OCI-LY3 (cell line): Measurements from ENCODE around the gene PES1.
"Not testable (repeated sequence)": the region's sequence is repeated elsewhere in the genome, so short reads cannot be mapped to it uniquely, and the experiment has no call there.

Source experiments
- H2AFZ ChIP-seq: fragments of 200-600, 300-600 bp; shearing (Covaris generic); 2 replicates; pipeline ENCODE4 v1.6.0; 2014; ENCODE audit warnings: antibody characterized with exemption, low read depth, low read length
- H3K27ac ChIP-seq: fragments of 200-600, 300-600 bp; sonication (generic); 2 replicates; pipeline ENCODE4 v1.5.1; 2014; ENCODE audit warnings: mild to moderate bottlenecking, low read length, moderate library complexity, mixed read lengths
- H3K27me3 ChIP-seq: fragments of 200-600, 300-600 bp; sonication (generic); 2 replicates; pipeline ENCODE4 v1.6.1; 2014; ENCODE audit warnings: low read depth, low read length, mixed read lengths
- H3K36me3 ChIP-seq: fragments of 200-600, 300-600 bp; sonication (generic); replicated peaks from 2 replicates; pipeline ENCODE3; 2014; ENCODE audit warnings: low read depth, low read length, mixed read lengths
- H3K4me1 ChIP-seq: fragments of 300-600, 200-600 bp; sonication (generic); 2 replicates; pipeline ENCODE4 v1.6.1; 2014; ENCODE audit warnings: low read length, mixed read lengths
- H3K4me2 ChIP-seq: fragments of 200-600, 300-600 bp; sonication (generic); 2 replicates; pipeline ENCODE4 v1.6.1; 2014; ENCODE audit warnings: low read length, mixed read lengths
- H3K4me3 ChIP-seq: fragments of 300-600, 200-600 bp; sonication (generic); 2 replicates; pipeline ENCODE4 v1.5.1; 2014; ENCODE audit warnings: antibody characterized with exemption, mild to moderate bottlenecking, low read length, moderate library complexity
- H3K79me2 ChIP-seq: fragments of 300-600, 200-600 bp; shearing (Covaris generic); 2 replicates; pipeline ENCODE4 v1.6.1; 2014; ENCODE audit warnings: mild to moderate bottlenecking, low read length, mixed read lengths
- H3K9ac ChIP-seq: fragments of 300-600, 200-600 bp; shearing (Covaris generic); 2 replicates; pipeline ENCODE4 v1.6.0; 2014; ENCODE audit warnings: mild to moderate bottlenecking, low read length, moderate library complexity
- H3K9me3 ChIP-seq: fragments of 200-600, 300-600 bp; shearing (Covaris generic); 2 replicates; pipeline ENCODE4 v1.6.1; 2014; ENCODE audit warnings: low read length, mixed read lengths; ENCODE audit not compliant: insufficient read depth
- H4K20me1 ChIP-seq: fragments of 200-600, 300-600 bp; sonication (generic); 2 replicates; pipeline ENCODE4 v1.6.1; 2016; ENCODE audit warnings: low read length, mixed read lengths; ENCODE audit not compliant: insufficient read depth
- EZH2phosphoT487 ChIP-seq: fragments of 200-600 bp; shearing (Covaris generic); IDR thresholded peaks from 2 replicates; pipeline ENCODE4 v1.6.1; 2018; ENCODE audit warnings: antibody characterized with exemption, mixed run types, low read depth
- TF ChIP-seq, protein P1 (sequence below): fragments of 200-600, 300-600 bp; sonication (generic); IDR thresholded peaks from 2 replicates; pipeline ENCODE4 v1.5.1; 2014; ENCODE audit warnings: antibody characterized with exemption, low read length, low read depth

The PES1 gene

DNA sequence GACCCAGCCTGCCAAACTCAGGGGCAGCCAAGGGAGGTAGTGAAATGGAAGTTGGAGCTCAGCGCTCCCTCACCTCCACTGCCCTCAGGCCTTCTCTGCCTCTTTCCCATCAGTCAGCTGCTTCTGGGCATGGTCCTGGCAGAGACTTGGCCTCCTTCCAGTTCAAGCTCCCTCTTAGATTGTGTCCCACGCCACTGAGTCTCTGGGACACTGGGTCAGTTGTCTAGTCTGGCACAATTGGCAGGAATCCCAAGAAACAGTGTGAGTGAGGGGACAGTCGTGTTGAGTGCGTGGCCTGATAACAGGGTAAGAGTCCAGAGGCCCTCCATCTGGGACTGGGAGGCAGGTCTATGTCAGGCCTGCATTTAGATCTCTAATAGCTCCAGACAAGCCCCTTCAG, 36.8 kb upstream of the PES1 start:
- no peak overlapping the region for H3K9ac ChIP-seq
- no peaks in the 10 kb centered on the region for H3K79me2 ChIP-seq
- peaks cover 4% of the 10 kb centered on the region for H3K4me1 ChIP-seq
- no peaks in the 10 kb centered on the region for H3K36me3 ChIP-seq
- no peak overlapping the region for H3K27ac ChIP-seq
- no peaks in the 10 kb centered on the region for H4K20me1 ChIP-seq
- H3K4me2 ChIP-seq = no peak overlapping the region
- TF ChIP-seq EZH2phosphoT487 = no peak
- TF ChIP-seq, protein P1, sequence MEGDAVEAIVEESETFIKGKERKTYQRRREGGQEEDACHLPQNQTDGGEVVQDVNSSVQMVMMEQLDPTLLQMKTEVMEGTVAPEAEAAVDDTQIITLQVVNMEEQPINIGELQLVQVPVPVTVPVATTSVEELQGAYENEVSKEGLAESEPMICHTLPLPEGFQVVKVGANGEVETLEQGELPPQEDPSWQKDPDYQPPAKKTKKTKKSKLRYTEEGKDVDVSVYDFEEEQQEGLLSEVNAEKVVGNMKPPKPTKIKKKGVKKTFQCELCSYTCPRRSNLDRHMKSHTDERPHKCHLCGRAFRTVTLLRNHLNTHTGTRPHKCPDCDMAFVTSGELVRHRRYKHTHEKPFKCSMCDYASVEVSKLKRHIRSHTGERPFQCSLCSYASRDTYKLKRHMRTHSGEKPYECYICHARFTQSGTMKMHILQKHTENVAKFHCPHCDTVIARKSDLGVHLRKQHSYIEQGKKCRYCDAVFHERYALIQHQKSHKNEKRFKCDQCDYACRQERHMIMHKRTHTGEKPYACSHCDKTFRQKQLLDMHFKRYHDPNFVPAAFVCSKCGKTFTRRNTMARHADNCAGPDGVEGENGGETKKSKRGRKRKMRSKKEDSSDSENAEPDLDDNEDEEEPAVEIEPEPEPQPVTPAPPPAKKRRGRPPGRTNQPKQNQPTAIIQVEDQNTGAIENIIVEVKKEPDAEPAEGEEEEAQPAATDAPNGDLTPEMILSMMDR = no peak
- H3K9me3 ChIP-seq = no peaks in the 10 kb centered on the region
- H3K4me3 ChIP-seq = no peak overlapping the region
- no peaks in the 10 kb centered on the region for H3K27me3 ChIP-seq
- no peak overlapping the region for H2AFZ ChIP-seq

DNA sequence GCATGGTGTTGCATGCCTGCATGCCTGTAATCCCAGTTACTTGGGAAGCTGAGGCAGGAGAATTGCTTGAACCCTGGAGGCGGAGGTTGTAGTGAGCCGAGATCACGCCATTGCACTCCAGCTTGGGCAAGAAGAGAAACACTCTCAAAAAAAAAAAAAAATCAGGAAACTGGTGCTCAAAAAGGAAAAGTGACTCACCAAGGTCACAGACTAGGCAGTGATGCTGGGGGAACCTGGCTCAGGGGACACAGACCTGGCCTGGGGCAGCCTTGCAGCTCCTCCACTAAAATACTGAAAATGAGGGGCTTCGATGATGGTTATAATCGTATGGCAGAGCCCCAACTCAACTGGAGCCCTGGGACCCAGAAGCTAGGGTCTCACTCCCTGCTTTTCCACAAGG, 35.8 kb upstream of the PES1 start:
- H3K9me3 ChIP-seq = no peaks in the 10 kb centered on the region
- no peaks in the 10 kb centered on the region for H3K79me2 ChIP-seq
- no peak overlapping the region for H3K4me3 ChIP-seq
- no peak overlapping the region for H3K27ac ChIP-seq
- peaks cover 4% of the 10 kb centered on the region for H3K4me1 ChIP-seq
- no peak overlapping the region for H3K4me2 ChIP-seq
- H4K20me1 ChIP-seq = no peaks in the 10 kb centered on the region
- TF ChIP-seq, protein P1 = no peak
- TF ChIP-seq EZH2phosphoT487 = no peak
- no peaks in the 10 kb centered on the region for H3K27me3 ChIP-seq
- H3K9ac ChIP-seq = no peak overlapping the region
- no peaks in the 10 kb centered on the region for H3K36me3 ChIP-seq
- H2AFZ ChIP-seq = no peak overlapping the region

DNA sequence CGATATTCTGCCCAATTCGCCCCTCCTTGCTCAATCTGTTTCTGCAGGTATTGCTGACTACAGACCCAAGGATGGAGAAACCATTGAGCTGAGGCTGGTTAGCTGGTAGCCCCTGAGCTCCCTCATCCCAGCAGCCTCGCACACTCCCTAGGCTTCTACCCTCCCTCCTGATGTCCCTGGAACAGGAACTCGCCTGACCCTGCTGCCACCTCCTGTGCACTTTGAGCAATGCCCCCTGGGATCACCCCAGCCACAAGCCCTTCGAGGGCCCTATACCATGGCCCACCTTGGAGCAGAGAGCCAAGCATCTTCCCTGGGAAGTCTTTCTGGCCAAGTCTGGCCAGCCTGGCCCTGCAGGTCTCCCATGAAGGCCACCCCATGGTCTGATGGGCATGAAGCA, 34.7 kb upstream of the PES1 start:
- Histone ChIP-seq H2AFZ (no peak overlapping the region), H3K27ac (no peak overlapping the region), H3K9ac (no peak overlapping the region), H3K4me3 (no peak overlapping the region), H3K27me3 (no peaks in the 10 kb centered on the region), H3K4me2 (no peak overlapping the region), H3K36me3 (no peaks in the 10 kb centered on the region), H3K9me3 (no peaks in the 10 kb centered on the region), H3K79me2 (no peaks in the 10 kb centered on the region), H3K4me1 (peaks cover 4% of the 10 kb centered on the region), H4K20me1 (no peaks in the 10 kb centered on the region)
- TF ChIP-seq, protein P1 = 0 out of 2 replicates have a peak, but pooled peaks have one; percentile 6
- no peak for TF ChIP-seq EZH2phosphoT487

DNA sequence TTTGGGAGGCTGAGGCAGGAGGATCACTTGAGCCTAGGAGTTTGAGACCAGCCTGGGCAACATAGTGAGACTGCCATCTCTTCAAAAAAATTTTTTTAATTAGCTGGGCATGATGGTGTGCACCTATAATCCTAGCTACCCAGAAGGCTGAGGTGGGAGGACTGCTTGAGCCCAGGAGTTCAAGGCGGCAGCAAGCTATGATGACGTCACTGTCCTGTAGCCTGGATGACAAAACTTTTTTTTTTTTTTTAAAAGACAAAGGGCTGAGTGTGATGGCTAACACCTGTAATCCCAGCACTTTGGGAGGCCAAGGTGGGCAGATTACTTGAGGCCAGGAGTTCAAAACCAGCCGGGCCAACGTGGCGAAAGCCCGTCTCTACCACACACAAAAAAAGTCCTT, 28.2 kb upstream of the PES1 start:
- not testable (repeated sequence) for H3K36me3 ChIP-seq, H3K27ac ChIP-seq, H3K79me2 ChIP-seq, H3K27me3 ChIP-seq, H3K9ac ChIP-seq, H3K9me3 ChIP-seq, H3K4me3 ChIP-seq, H3K4me1 ChIP-seq, H3K4me2 ChIP-seq, H2AFZ ChIP-seq, H4K20me1 ChIP-seq

DNA sequence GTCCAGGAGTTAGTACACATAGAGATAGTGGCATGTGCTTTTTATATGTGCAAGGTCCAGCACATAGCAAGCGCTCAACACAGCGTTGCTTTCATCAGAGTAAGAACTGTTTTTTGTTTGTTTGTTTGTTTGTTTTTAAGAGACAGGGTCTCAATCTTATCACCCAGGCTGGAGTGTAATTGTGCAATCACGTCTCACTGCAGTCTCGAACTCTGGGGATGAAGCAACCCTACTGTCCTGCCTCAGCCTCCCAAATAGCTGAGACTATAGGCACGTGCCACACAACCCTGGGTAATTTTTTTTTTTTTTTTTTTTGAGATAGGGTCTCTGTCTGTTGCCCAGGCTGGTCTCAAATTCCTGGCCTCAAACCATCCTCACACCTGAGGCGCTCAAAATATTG, 26.1 kb upstream of the PES1 start:
- Histone ChIP-seq H4K20me1 (no peaks in the 10 kb centered on the region), H3K9me3 (no peaks in the 10 kb centered on the region), H3K27ac (no peak overlapping the region), H3K27me3 (no peaks in the 10 kb centered on the region), H2AFZ (no peak overlapping the region), H3K79me2 (no peaks in the 10 kb centered on the region), H3K36me3 (no peaks in the 10 kb centered on the region), H3K9ac (no peak overlapping the region), H3K4me1 (peaks cover 5% of the 10 kb centered on the region), H3K4me3 (no peak overlapping the region), H3K4me2 (no peak overlapping the region)
- TF ChIP-seq, protein P1 = no peak
- no peak for TF ChIP-seq EZH2phosphoT487
